AG09319 (cell line): Measurements from ENCODE around the gene MARK1.

Experiments
- DNase-seq: peaks from one replicate; pipeline ENCODE4 v3.0.0-alpha.2; 2010; ENCODE audit warnings: low read depth; ENCODE audit errors: extremely low read depth
- CTCF ChIP-seq: IDR thresholded peaks from 2 replicates; pipeline ENCODE4 v1.5.1; 2011; ENCODE audit warnings: low read depth, mild to moderate bottlenecking, inconsistent platforms, low read length, moderate library complexity

MARK1 gene

DNA sequence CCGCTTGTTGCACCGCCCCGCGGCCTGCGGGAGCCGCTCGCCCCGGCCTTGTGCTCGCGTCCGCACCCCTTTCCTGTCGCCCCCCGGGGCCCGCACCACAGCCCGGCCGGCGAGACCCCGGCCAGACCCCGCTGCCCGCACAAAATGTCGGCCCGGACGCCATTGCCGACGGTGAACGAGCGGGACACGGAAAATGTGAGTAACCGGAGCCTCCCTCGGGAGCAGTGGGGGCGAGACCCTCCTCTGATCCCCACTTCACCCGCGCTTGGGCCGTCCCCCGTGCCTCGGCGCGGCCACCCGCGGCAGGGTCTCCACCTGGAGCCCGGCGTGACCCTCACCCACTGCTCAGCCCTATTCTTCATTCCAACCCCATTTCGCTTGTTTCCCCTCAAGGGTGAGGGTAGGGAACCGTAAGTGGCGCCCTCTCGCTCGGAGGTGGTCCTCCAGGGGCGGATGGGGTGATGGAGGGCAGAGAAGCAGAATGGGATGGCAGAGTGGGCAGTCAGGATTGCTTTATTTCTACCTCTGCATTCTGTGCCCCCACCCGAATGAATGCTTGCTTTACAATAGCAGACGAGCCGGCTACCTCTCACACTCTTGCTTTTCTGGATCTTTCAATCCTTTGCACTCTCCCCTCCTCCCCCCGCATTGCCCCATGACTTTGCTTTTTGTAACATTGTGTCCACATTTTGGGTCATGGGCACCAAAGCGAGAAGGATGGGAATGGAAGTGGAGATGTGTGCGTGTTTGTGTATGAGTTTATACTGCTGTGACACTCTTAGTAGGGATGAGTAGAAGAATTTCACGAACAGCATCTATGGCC is 954 bp downstream of the MARK1 start:
- no peak for DNase-seq
- no peak; the same call in 1 of the 2 replicates for TF ChIP-seq CTCF

DNA sequence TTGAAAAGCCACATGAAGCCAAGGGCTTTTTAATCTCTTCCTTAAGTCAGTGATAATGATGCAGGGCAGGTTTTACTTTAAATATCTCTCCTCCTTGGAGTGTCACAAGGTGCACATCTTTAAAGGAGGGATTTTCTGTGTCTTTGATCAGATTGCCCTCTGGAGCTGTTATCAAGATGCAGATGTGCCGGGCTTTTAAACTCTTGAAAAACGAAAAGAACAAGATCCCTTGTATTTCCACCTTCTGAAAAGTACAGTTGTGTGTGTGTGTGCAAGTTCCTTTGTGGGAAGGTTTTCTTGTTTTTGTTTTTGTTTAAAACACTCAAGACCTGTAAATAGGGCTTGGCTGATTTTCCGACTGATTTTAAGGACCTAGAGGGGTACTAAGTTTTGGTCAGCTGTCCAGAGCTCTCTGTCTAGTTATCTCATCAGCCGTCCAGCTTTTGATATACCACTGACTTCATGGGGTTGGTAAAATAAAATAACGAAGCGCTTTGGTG is 1.6 kb downstream of the MARK1 start:
- no peak for TF ChIP-seq CTCF
- no peak for DNase-seq

- TF ChIP-seq CTCF = no peak
- no peak for DNase-seq
Observed at GRCh38 chr1:220533504-220534109, 5.7 kb downstream of the MARK1 start.

GRCh38 chr1:220544901-220545303 is 17.0 kb downstream of the MARK1 start:
- DNase-seq = no peak
- TF ChIP-seq CTCF = no peak; the same call in 1 of the 2 replicates

DNA sequence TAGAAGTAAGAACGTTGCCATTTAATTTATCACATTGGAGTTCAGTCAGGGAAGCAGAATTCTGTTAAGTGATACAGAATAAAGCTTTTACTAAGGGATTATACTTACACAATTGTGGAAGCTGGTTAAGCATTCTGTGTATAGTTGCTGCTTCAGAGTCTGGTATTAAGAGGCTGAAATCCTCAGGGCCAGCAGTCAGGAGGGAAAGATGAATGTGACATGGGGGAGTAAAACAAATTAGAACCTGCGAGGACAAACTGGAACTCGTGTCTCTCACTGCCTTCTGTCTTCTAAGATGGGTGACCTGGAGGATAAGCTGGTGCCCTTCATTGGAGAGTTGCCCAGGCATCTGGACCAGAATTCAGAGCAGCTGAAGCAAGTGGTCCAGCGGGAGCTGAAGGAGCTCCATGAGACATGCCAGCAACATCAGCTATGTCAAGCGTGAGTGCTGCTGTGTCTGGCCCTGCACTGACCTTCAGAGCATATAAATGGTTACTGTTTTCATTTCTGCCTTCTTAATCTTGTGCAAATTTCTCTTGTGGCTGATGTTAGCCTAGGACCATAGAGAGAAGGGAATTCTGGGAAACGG is 23.0 kb downstream of the MARK1 start:
- TF ChIP-seq CTCF = no peak
- DNase-seq = no peak

- no peak for DNase-seq
- TF ChIP-seq CTCF = no peak
Observed at GRCh38 chr1:220551718-220552117, 23.8 kb downstream of the MARK1 start.

GRCh38 chr1:220552672-220553260 is 24.8 kb downstream of the MARK1 start:
- DNase-seq = no peak
- TF ChIP-seq CTCF = no peak
